NCI-H2029 (cell line): ENCODE measurements around the gene KIAA1755.

ENCODE experiments used
- DNase-seq: peaks from one replicate; lab custom pipeline; 2025; lab: John Stamatoyannopoulos, UW

KIAA1755 gene

GRCh38 chr20:38237381-38237780 is 23.2 kb downstream of the KIAA1755 start:
- DNase-seq = no peak

DNA sequence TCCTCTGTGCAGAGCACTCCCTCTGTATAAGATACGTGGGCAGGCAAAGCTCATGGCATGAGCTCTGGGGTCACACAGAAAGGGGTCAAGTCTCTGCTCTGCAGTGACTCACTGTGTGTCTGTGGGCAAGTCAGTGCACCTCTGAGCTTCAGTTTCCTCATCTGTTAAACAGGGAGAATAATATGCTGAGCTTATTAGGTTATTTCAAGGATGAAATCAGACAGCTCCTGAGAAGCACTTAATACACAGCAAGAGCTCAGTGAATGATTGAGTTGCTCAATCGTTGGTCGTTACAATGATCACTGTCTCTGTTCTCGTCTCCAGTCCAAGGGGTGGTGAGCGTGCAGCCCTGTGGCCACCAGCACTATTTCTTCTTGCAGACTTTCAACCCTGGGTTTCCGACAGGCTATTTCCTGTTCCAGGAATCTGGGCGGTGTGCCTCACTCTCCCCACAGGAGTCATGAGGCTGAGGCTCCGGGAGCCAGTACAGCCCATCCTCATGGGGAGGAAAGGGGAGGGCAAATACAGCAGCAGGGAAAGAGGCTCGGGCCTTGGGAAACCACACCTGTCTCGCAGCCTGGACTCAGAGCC is 28.9 kb downstream of the KIAA1755 start:
- DNase-seq = no peak

DNA sequence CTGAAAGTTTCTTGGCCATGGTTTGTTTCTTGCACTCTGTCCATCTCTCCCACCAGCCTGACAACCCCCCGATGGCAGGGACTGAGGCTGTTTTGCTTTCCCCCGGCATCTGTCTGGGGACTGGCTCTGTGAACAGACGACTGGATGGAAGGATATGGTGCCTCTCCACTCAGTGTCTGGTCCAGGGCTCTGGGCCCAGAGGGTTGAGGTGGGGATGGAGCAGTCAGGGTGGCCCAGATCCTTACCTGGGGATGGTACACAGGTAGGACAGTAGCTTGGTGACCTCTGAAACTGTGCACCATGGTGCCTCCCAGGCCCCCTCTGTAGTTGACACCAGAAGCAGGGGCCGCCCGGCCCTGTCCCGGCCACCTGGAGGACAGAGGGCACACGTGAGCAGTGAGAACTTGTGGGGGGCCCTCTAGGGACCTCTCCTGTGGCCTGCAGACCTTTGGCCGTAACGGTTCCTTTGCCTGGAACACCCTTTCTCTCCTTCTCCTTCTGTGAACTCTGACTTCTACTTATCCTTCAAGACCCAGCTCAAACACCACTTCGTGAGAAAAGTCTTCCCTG is 29.5 kb downstream of the KIAA1755 start:
- DNase-seq = no peak

- no peak for DNase-seq
These were observed 30.3 kb downstream of the KIAA1755 start for GRCh38 chr20:38230253-38230551.

- no peak for DNase-seq
These were observed 30.9 kb downstream of the KIAA1755 start for GRCh38 chr20:38229376-38230252.

- no peak for DNase-seq
These were observed 32.1 kb downstream of the KIAA1755 start for GRCh38 chr20:38228436-38228835.

GRCh38 chr20:38227420-38228360 is 32.8 kb downstream of the KIAA1755 start:
- no peak for DNase-seq

- peak; percentile 10 for DNase-seq
These were observed 34.0 kb downstream of the KIAA1755 start for GRCh38 chr20:38226553-38226952.

GRCh38 chr20:38225900-38226263 is 34.7 kb downstream of the KIAA1755 start:
- DNase-seq = no peak

DNA sequence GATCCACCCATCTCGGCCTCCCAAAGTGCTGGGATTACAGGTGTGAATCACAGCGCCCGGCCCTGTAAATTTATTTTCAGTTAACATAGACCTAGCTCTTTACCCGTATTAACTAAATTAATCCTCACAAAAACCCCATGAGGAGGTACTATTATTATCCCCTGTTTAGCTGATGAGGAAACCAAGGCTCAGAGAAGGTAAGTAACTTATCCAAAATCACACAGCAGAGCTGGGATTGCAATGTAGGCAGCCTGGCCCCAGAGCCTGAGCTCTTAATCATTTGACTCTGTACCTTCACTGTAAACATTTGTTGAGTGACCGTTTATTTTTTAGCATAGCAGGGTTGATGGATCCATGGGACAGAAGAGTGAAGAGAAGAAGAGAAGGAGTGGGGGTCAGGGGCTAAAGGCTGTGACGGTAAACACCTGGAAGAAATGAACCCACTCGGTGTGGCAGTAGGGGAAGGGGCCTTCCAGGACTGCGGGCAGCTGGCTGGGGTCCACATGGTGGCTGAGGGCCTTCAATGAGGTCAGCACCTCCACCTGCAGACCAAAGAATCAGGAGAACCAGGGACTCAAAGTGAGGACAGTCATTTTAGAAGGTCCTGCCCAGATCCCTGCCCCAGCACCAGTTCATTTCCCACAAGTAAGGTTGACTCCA is 35.2 kb downstream of the KIAA1755 start:
- DNase-seq = no peak

- DNase-seq = no peak
These were observed 36.0 kb downstream of the KIAA1755 start for GRCh38 chr20:38224531-38224930.

DNA sequence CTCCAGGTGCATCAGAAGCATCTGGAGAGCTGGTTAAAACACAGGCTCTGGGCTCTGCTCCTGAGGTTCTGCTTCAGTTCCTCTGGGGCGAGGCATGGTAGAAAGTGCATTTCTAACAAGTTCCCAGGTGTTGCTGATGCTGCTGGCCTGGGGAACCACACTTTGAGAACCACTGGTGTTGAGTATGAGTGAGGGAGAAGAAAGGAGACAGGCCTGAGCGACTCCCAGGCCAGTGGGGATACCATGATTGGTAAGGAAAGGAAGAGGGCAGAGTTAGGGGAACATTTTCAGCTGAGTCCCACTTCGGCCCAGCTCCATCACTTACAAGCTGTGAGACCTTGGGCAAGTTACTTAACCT is 36.8 kb downstream of the KIAA1755 start:
- DNase-seq = no peak

GRCh38 chr20:38222923-38223742 is 37.4 kb downstream of the KIAA1755 start:
- DNase-seq = no peak

GRCh38 chr20:38222231-38222922 is 38.2 kb downstream of the KIAA1755 start:
- DNase-seq = peak; percentile 47

DNA sequence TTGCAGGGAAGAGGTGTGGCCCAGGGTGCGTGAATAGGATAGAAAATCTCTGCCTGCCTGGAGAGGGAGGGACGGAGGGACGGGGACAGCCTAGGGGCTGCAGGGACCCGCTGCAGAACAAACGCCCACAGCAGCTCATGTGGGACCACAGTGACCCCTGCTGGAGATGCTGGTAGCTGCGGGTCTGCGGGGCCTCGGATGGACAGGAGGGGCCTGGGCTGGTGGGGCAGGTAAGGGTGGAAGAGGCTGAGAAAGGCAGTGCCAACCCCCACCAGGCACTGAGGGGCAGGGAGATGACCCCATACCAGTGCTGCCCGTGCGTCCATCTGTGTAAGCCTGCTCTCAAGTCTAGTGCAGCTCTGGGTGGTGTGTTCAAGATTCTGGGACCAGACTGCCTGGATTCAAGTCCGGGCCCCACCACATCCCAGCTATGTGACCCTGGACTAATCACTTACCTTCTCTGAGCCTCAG is 39.4 kb downstream of the KIAA1755 start:
- DNase-seq = peak; percentile 35

DNA sequence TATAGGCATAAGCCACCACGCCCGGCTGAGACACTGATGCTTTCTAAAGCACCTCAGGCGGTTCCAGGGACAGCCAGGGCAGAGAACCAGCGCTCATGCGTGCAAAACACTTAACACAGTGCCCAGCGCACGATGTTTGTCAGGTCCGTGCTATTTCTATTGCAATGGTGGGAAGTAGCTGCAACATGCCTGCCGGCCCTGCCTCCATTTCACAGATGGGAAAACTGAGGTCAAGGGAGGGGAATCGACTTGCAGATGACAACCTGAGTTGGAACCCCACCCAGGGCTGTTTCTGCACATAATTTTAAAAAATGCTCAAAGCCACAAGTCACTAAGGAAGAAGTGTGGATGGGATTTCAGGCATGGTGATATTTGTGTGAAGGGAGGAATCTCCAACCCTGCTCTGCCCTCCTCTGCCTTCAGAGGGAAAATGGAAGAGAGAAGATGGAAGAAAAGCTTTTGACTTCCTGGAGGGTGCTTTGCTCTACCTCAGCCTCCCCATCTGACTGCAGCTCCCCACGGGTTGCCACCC is 39.9 kb downstream of the KIAA1755 start:
- no peak for DNase-seq

DNA sequence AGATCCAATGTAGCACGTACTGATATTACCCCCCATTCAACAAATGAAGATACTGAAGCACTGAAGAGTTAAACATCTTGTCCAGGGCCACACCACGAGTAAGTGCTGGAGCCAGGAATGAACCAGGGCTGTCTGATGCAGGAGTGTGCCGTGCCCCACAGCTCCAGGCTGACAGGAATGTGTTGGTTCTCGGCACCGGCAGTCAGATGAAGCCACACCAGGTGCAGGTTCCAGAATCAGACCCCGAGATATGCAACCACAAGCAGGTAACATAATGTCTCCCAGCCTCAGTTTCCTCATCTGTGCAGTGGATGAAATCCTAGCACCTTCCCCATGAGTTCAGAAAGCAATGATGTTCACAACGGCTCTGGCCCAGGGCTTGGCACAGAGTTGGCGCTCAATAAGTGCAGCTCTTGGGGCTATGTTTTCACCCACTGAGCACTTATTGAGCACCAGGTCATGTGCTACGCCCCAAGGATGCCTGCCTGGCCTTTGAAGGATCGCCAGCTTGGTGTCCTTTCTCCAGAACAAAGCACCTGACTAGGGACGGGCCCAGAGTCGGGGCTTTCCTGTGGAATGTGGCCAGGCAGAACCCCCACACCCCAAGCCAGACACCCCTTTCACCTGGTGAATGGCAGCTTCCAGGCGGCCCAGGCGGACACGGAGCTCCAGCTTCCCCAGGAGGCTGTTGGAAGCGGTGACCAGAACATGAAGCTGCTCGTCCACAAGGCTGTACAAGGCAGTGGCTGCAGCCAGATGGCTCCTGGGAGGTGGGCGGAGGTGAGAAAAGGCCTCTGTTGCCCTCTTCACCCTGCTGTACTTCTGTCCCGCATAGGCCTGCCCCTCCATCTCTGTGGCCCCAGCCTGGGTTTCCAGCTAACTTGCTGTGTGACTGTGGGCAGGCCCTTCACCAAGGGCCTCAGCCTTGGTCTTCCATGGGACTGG is 41.3 kb downstream of the KIAA1755 start:
- DNase-seq = no peak

DNA sequence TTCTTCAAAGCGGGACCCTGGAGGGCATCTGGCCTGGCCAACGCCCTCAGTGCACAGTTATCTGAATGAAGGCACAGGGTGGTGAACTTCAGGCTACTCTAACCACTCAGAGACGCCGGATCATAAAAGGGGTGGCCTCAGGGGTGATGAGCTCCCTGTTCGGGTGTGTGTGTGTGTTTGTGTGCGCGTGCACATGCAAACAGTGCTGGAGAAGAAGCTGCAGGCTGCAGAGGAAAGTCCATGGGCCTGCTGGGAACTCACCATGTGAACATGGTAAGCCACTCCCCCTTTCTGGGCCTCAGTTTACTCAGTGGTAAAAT is 42.0 kb downstream of the KIAA1755 start:
- DNase-seq = no peak
